HG03460 (cell line): ENCODE data around the gene ADIPOR1.
A peak's percentile ranks its signal among the peaks of the same experiment; 100 is the strongest.

ENCODE experiments used
- ATAC-seq: cut with Tn5 transposase; IDR thresholded peaks from one replicate; pipeline ENCODE4 v1.9.1; 2021; ENCODE audit not compliant: unreplicated experiment

The ADIPOR1 gene

DNA sequence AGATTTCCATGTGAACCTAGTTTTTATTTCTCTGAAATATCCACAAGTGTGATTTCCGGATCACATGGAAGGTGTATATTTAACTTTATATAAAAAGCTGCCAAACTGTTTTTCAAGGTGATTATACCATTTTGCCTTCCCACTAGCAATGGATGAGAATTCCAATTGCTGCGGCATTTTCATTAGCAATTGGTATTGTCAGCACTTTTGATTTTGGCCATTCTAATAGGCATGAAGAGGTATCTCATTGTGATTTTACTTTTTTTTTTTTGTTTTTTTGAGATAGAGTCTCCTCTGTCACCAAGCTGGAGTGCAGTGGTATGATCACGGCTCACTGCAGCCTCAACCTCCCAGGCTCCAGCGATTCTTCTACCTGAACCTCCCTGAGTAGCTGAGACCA lies 13.9 kb upstream of the ADIPOR1 start:
- no peak for ATAC-seq

DNA sequence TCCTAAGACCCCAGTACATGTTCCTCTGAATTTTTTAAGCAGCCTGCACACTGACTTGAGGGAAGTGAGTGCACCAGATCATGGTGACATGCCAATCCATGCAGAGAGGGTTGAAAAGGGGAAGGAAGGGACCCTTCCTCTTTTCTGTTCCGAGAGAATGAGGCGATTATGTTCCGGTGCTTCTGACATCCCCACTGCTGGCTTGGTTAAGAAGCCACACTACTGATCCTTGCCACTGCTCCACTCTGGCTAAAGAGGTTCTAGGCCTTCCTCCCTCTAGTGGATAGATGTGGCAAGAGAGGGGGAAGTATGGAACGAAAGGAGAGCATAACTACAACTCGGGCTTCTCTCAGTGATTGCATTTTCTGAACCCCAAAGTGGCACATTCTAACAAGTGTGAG lies 10.8 kb upstream of the ADIPOR1 start:
- peak; percentile 53 for ATAC-seq

DNA sequence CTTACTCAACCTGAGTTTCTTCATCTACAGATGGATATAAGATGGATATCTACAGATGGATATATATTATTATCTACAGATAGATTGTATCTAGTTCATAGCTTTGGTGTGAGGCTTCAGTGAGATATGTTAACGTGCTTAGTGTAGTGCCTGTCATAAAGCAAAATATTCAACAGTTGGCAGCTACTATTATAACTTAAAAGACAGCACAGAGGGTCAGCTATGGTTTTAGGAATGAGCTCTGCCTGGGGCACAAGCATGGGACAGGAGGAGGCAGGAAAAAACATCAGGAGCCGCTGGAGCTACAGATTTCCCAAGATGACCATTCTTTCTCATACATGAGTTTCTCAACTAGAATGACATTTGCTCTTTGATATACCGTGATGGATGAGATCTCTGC lies 10.2 kb upstream of the ADIPOR1 start:
- ATAC-seq, result no peak

DNA sequence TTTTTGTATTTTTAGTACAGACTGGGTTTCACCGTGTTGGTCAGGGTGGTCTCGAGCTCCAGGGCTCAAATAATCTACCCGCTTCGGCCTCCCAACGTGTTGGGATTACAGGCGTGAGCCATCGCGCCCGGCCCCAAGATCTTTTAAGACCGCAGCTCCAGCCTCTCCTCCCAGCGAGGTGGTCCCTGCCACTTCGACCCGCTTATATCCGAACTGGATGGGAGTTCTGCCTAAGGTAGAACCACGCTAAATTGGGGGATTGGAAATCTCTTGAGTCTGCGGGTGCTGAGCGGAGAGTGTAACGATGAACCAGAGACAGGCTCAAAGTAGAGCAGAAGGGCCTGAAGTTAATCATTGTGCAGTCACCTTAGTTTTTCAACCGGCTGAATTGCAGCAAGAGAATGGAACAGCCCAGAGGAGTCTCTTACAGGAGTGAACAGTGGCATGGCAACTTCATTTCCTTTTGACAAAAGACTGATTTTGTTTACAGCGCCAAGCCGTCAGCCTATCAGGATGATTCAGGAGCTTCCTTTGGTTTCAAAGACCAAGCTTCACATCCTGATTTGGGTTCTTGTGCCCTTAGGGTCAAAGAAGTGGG lies 9.7 kb upstream of the ADIPOR1 start:
- ATAC-seq, result peak; percentile 16

DNA sequence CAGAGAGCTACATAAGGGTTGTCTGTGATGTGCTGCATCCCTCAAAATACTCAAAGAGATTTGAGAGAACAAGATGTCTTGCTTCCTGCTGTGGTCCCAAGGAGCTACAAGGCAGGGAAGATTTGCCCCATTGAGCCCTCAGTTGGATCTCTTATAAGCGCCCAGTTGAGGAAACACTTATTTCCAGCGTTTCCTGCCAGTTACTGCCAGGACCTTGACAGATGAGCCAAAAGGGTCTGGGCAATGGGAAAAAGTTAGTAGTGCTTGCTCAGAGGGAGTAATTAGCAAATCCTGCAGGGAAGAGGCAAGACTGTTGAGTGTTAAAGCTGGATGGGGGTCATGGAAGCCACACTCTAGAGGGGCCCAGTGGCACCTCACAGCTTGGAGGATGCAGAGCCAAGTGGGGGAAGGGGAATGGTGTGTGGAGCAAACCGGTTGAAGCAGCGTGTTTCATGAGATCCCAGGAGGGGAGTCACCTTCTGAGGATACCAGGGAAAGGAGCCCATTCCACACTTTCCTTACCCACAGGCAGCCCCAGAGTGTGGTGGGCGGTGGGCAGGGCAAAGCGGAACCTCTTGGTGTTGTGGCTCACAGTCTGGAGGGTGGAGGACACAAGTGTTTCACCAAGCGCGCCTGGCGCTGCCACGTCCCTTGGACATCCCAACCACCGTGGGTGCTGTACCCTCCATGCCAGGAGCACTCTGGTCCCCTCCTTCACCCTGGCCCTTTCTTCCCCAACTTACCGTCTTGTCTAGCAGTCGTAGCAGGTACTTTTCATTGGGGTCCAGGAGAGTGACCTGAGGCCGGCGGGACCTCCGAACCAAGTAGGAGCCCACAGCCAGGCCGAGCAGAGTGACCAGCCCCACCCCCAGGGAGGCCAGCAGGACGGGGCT lies 8.1 kb upstream of the ADIPOR1 start:
- ATAC-seq, result no peak

DNA sequence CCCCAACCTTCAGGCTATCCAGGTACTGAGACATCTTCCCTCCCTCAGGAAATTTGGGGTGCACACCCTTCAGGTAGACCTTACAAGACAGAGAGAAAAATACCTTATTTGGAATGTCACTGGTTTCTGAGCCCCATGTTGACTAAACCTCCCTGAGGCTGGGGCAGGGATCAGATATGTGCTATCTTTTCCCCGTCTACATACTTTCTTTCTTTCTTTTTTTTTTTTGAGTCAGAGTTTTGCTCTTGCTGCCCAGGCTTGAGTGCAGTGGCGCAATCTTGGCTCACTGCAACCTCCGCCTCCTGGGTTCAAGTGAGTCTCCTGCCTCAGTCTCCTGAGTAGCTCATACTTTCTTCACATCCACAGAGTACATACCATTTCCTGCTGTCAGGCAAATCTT lies 7.3 kb upstream of the ADIPOR1 start:
- no peak for ATAC-seq

DNA sequence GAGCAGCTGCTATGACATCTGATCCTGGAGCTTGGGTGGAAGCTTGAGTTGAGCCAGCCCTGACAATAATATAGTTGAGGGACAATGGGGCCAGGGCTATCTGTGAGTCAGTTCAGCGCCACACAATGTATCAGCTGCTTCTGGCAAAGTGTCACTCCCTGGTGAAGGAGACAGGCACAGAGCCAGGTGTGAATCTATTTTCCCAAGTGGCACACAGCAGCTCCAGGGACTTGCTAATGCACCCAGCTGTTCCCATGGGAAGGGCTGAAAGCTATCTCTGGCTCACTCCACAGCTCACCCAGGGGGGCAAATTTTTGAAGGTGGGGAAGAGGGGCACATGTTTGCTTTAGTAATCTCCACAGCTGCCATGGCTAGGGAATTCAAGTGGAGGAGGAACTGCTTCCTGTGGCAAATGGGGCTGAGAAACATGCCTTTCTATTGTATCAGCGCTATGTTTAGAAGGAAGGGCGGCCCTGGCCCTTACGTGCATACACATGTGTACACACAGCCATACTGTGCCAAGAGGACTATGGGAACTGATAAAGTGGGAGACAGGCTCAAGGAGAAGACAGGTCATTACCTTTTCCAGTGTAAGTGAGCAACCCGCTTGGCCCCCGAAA lies 6.8 kb upstream of the ADIPOR1 start:
- no peak for ATAC-seq

DNA sequence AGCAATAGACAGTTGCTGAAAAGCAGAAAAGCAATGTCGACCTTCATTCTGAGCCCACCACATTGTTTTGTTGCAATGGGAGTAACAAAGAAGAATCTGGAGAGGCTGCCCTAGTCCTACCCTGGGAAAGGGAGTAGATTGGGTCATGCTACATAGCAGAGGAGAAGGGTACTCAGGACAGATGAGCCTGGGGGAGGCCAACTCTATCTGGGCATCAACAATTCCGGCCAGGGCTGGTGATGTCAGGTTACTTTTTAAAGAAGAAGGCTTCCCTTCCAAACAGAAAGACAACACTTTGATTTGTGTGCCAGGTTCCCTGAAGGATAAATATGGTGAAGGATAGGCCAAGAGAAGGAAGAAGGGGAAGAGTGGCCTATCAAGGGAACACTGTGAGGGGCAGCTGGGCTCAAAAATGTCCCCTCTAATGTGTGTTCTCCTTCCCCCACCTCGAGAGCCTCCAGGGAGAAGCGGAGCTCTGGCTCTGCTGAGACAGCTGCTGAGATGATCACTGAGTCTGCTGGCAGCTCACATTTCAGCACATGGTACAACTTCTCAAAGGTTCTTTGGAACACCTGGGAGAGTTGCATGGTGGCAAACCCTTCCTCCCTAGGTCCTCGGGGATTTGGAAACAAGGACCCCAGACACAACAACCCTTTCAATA lies 3.2 kb upstream of the ADIPOR1 start:
- no peak for ATAC-seq

DNA sequence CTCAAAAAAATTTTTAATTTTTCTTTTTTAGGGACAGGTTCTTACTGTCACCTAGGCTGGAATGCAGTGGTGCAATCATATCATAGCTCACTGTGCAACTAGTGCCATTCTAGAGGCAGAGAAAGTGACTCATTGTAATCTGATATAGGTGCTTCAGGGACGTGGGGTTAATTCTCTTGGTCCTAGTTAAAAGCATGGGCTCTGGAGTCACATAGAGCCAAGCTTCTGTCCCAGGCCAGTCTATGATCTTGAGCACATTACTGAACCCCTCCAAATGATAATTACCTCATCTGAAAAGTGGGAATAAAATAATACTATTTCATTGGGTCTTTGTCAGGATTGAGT lies 1.1 kb upstream of the ADIPOR1 start:
- ATAC-seq, result no peak

DNA sequence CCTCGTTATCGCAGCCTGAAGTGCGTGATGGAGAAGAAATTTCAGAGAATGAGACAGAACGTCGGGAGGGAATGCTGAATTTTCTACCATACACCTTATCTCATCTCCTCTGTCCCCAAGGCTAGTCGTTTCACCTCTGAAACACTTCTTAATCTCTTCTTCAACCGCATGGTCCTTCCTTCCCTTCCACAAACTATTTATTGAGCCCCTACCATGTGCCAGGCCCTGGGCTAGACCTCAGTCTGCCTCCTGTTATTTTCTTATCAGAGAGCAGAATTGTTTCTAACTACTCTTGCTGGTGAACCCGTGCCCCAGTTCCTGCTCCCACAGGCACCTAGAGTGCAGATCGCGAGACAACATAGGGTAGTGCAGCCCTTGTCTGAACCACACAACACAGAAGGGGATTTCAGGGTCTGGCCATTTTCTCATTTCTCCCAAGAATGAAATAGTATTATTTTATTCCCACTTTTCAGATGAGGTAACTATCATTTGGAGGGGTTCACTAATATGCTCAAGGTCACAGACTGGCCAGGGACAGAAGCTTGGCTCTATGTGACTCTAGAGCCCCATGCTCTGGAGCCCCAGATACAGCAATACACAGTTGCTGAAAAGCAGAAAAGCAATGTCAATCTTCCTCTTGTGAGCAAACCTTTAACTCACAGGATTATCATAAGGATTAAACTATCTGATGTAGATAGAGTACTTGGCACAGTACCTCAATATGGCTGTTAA lies 598 bp upstream of the ADIPOR1 start:
- peak; percentile 15 for ATAC-seq

DNA sequence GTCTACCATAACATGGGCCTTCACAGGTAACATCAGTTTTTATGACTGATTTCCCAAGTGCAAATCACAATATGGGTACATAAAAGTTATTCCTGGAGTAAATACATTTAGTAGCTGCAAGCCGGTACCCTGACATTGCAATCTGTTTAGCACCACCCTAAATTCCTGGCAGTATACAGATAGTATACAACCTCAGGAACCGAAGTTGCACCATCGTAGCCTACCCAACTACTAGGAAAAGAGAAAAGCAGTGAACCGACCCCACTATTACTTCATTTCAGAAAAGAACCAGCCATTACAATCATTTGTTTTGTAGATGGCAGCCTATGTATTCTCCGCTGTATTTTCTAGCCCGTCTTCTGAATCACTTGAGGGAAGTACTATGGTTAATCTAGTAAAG lies 1.1 kb downstream of the ADIPOR1 start:
- no peak for ATAC-seq

DNA sequence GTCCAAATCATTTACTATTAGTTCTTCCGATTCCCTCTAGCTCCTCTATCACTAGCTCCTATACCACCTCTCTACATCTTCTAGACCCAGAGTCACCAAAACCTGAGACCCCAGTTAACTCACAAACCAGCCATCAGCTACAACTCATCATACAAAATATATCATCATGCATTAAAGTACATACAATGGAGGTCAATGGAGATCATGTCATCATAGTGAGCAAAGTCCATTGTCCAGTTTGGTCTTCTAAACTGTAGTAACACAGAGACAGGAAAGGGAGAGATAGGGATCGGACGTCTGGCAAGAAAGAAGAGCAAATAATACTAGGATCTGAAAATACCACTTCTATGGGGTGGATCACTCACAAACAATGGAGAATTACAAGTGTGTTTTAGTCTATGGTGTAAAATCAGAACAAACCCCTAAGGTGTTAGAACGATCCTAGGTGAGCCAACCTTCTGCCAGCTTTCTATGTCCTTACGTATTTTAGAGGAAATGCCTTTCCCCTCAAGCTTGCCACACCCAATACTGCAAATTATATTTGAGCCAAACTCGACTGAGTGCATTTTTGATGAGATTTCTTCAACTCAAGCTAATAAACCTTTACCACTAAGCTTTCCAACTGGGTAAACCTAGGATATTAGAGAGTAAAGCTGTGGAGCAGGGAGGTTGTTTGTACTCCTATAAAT lies 3.9 kb downstream of the ADIPOR1 start:
- no peak for ATAC-seq

DNA sequence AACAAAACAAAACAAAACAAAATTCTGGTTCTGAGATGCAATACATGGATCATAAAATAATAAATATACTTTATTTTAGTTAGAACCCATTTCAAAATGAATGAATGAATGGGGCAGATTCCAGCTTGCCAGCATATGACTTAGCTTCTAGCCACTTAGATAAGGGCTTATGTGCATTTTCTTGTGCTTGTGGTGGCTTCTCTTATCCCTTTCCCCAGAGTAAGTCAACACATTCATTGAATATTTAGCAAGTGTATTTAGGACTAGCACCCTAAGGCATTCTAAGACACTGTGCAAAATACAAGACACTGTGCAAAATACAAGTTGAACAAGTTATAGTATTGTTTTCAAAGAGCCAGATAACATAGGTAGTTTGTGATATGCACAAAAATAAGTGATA lies 4.7 kb downstream of the ADIPOR1 start:
- ATAC-seq, result no peak

DNA sequence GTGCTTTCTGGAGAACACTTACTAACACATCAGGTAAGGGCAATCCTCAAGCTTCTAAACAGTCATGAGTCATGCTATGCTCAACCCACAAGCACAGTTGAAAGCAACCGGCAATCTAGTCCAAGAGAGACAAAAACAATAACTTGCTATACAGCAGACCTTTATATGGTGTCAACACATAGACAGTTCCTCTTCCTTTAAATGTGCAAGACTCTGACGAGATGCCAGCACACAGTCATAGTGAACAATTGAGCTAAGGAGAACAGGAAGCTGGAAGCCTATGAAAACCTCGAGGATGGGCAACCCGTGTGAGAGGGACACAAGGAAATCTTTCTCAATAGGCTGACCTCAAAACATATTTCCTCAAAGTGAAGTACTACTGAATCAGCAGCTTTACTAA lies 5.3 kb downstream of the ADIPOR1 start:
- ATAC-seq, result no peak

DNA sequence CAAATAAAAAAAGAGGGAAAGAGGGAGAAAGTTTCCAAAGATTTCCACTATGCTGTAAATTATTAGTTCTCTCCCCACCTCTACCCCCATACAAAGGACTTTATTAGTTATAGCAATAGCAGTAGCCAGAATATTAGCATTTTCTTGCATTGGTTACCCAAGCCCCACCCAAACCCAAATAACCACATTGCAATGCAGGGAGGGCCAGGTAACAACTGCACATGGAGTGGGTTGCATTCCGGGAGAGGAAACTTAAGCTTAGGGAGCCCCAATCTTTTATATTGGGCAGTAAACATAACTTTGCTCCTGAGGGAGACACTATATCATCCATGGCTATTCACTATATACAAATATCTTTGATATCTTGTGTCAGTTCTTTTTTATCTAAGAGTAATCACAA lies 6.0 kb downstream of the ADIPOR1 start:
- ATAC-seq, result no peak

DNA sequence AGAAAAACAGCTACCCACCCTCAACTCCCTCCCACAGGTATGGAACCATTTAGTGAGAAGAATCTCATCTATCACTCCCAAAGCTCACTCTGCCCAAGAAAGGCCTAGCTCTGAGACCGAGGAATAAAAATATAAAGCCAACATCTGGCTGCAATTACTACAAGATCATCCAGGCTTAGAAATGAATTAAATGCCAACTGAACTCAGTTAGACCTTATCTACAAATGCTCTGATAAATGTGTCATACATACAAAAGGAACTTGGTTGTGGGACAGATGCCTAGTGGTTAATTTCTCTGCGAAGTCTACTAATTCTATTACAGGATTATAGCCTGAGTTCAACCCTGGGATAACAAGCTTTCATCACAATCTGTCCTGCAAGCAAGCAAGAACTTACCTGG lies 6.7 kb downstream of the ADIPOR1 start:
- ATAC-seq, result no peak

DNA sequence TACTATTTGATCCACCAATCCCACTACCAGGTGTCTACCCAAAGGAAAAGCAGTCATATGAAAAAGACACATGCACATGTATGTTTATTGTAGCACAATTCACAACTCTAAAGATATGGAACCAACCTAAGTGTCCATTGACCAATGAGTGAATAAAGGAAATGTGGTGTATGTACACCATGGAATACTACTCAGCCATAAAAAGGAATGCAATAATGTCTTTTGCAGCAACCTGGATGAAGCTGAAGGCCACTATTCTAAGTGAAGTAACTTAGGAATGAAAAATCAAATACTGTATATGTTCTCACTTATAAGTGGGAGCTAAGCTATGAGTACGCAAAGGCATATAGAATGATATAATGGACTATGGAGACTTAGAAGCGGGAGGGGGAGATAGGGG lies 12.6 kb downstream of the ADIPOR1 start:
- no peak for ATAC-seq

DNA sequence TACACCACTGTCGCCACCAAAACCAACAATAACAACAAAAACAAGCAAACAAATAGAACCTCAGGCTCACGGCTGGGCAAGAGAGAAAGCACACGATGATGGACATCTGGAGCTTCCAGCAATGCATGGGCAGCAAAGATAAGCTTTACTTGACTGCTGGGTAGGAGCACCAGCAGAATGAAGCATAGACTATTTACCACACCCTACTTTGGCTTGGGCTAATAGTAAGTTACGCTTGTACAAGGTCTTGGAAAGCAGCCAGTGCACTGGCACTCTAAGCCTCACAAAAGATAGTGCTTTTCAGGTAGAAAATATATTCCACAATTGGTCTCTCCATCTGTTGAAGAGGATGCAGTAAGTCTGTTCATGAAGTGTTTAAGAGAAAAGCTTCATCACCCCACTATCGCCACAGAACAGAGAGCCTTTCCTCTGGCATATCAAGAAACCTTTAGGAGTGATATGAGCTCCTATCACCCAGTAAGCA lies 13.6 kb downstream of the ADIPOR1 start:
- ATAC-seq, result no peak

DNA sequence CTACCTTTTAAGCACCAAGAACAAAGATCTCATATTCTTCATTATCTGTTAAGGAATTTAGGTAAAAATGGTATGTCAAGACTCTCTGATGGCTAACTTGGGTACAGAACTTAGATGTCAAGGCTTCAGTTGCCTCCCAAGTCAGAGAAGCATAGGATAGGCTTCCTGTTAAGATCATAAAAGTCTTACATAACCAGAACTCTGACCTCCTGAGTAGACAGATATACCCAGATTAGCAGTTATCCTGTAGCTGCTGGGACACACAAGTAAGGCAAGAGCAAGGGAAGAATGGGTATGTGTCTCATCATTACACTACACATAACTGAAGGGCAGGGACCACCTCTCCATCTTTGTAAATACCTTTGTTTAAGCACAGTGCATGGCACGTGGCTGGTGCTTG lies 15.7 kb downstream of the ADIPOR1 start:
- no peak for ATAC-seq

DNA sequence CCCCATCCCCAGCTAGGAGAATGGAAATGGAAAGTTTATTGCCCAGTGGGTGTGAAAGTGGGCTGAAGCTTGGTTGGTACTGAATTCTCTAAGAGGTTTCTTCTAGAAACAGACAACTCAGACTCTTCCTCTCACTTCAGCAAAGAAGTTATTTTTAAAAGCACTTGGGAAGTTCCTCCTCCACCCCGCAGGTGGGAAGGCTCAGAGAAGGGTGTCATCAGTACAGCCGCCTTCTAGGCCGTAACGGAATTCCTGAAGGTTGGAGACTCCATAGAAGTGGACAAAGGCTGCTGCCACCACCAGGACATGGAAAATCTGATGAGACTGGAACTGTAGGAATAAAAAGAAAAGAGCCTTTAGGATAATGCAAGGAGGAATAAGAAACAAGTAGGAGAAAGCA lies 16.7 kb downstream of the ADIPOR1 start:
- ATAC-seq, result no peak
